Testis (tissue), 3 donors: ENCODE data around the gene BCO2. TPM values are rescaled to one million over a fixed set of nuclear protein-coding genes. Genes with fewer than 3 reads are reported as not detected.

Experiments
- DNase-seq: peaks from one replicate; pipeline ENCODE4 v3.0.0-alpha.2; 2019
- H3K27ac ChIP-seq, 2 donors: fragments of 200-600 bp; sonication (generic); one replicate each; pipeline ENCODE4 v1.5.1; 2019
- H3K27me3 ChIP-seq: fragments of 200-600 bp; sonication (generic); one replicate; pipeline ENCODE4 v1.5.1; 2019
- H3K36me3 ChIP-seq: fragments of 200-600 bp; sonication (generic); one replicate; pipeline ENCODE4 v1.5.1; 2017; ENCODE audit warnings: low read depth; ENCODE audit errors: missing control alignments
- H3K4me1 ChIP-seq: fragments of 200-600 bp; sonication (generic); one replicate; pipeline ENCODE4 v1.5.1; 2019
- H3K4me3 ChIP-seq, 2 donors: fragments of 200-600 bp; sonication (generic); one replicate each; pipeline ENCODE4 v1.5.1; 2017 to 2019
- H3K9me3 ChIP-seq: fragments of 200-600 bp; sonication (generic); one replicate; pipeline ENCODE4 v1.5.1; 2017
- CTCF ChIP-seq, 3 experiments: fragments of 450-650 bp in 2 of 3; fragments of 200-600 bp in 1 of 3; sonication (generic) in 1 of 3; IDR thresholded peaks; one replicate each; pipeline ENCODE4 v1.5.1; 2016 to 2019; ENCODE audit warnings: antibody characterized with exemption in 3 of 3, mild to moderate bottlenecking in 2 of 3, moderate library complexity in 1 of 3
- POLR2A ChIP-seq: fragments of 450-650 bp; IDR thresholded peaks from one replicate; pipeline ENCODE4 v1.6.1; 2017; ENCODE audit warnings: antibody characterized with exemption, mild to moderate bottlenecking, moderate library complexity
- WGBS, 2 donors: methylation state at CpG; one replicate each; pipeline ENCODE4 v1.1.5; 2018; 5-methylcytosine and 5-hydroxymethylcytosine counted together
- intact Hi-C: fragments of 100-400 bp; cut with DNase I; formaldehyde crosslinking; loops from one replicate; pipeline ENCODE4 v1.15.1; 2023; ENCODE audit warnings: low total_unique reads
- polyA plus RNA-seq: library from polyadenylated mRNA; stranded (reverse); fragments of 350-450 nt; fragmentation: Illumina TruSeq; extraction: RNeasy Lipid Tissue Mini Kit (QIAGEN cat#74804); gene quantifications from one replicate; pipeline ENCODE4 v1.2.3, GENCODE V29; 2014; ENCODE audit warnings: low read depth, low replicate concordance; ENCODE audit not compliant: insufficient read depth
- total RNA-seq, 2 donors: library from RNA; depleted of rRNA; stranded (reverse); fragments of >200 nt; gene quantifications; one replicate each; pipeline ENCODE4 v1.2.3, GENCODE V29; 2016

Gene BCO2
- total and polyA plus RNA-seq, 3 donors from 2014 or later: 10.2 to 11.0 (median 10.4) TPM

GRCh38 chr11:112178428-112178827 is 3.1 kb downstream of the BCO2 start:
- intact Hi-C loops: no loop called here
- H3K4me1 ChIP-seq: peaks cover 3% of the 10 kb centered on the region
- no peak overlapping the region for H3K4me3 ChIP-seq
- no peak overlapping the region for H3K27ac ChIP-seq
- no peak for DNase-seq
- H3K27me3 ChIP-seq: no peaks in the 10 kb centered on the region
- TF ChIP-seq CTCF (IDR thresholded peaks at IDR 0.05): no peak
- no peak for TF ChIP-seq POLR2A
- 97 to 100% methylated on average over 1 of the region's 1 CpG for whole genome bisulfite sequencing, 2 donors
- no peaks in the 10 kb centered on the region for H3K36me3 ChIP-seq
- no peaks in the 10 kb centered on the region for H3K9me3 ChIP-seq

GRCh38 chr11:112178936-112179335 is 3.6 kb downstream of the BCO2 start:
- H3K27me3 ChIP-seq: no peaks in the 10 kb centered on the region
- peaks cover 3% of the 10 kb centered on the region for H3K4me1 ChIP-seq
- no peak overlapping the region for H3K27ac ChIP-seq
- H3K36me3 ChIP-seq: no peaks in the 10 kb centered on the region
- DNase-seq: no peak
- no peak for TF ChIP-seq POLR2A
- no peak for TF ChIP-seq CTCF (IDR thresholded peaks at IDR 0.05)
- intact Hi-C loops: no loop called here
- H3K9me3 ChIP-seq: no peaks in the 10 kb centered on the region
- WGBS, 2 donors: 87 to 94% methylated on average over 3 of the region's 3 CpGs
- H3K4me3 ChIP-seq: no peak overlapping the region

GRCh38 chr11:112179601-112180000 is 4.3 kb downstream of the BCO2 start:
- no peak overlapping the region for H3K4me3 ChIP-seq
- no peaks in the 10 kb centered on the region for H3K27me3 ChIP-seq
- H3K36me3 ChIP-seq: no peaks in the 10 kb centered on the region
- H3K4me1 ChIP-seq: peaks cover 3% of the 10 kb centered on the region
- H3K27ac ChIP-seq: no peak overlapping the region
- DNase-seq: no peak
- intact Hi-C loops: no loop called here
- TF ChIP-seq CTCF (IDR thresholded peaks at IDR 0.05): no peak
- no peak for TF ChIP-seq POLR2A
- no peaks in the 10 kb centered on the region for H3K9me3 ChIP-seq

DNA sequence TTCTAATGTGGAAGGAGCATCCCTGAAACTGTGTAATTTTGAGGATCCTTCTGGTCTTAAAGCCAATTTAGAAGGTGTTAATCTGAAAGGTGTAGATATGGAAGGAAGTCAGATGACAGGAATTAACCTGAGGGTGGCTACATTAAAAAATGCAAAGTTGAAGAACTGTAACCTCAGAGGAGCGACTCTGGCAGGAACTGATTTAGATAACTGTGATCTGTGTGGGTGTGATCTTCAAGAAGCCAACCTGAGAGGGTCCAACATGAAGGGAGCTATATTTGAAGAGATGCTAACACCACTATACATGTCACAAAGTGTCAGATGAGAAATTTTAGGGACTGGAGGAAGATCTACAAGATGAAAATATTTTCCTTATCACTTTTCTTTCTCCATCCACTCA is 7.6 kb downstream of the BCO2 start:
- TF ChIP-seq POLR2A (no peak), CTCF (IDR thresholded peaks at IDR 0.05) (no peak)
- no peak for DNase-seq
- intact Hi-C loops: no loop called here
- Histone ChIP-seq H3K4me3 (no peak overlapping the region), H3K27me3 (no peaks in the 10 kb centered on the region), H3K36me3 (no peaks in the 10 kb centered on the region), H3K9me3 (no peaks in the 10 kb centered on the region), H3K27ac (no peak overlapping the region), H3K4me1 (no peaks in the 10 kb centered on the region)
- 80 to 81% methylated on average over 1 of the region's 1 CpG for WGBS, 2 donors

DNA sequence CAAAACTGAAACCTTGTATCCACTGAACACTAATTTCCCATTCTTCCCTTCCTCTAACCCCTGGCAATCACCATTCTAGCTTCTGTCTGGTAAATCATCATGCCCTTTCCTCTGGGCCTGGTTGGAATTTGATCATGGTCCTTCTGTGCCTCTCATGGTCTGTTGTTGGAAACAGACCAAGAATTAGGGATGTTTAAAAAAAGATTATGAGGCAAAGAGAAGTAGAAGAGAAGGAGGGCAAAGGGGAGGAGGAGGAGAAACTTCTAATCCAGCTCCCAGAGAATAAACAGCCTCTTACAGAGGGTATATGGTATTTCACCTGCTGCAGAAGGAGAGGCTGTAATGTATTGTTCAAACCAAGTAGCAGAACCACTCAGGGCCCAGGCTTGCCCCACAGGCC is 10.6 kb downstream of the BCO2 start:
- no peaks in the 10 kb centered on the region for H3K4me1 ChIP-seq
- TF ChIP-seq POLR2A: no peak
- TF ChIP-seq CTCF (IDR thresholded peaks at IDR 0.05): no peak
- no peaks in the 10 kb centered on the region for H3K9me3 ChIP-seq
- no peak for DNase-seq
- no peak overlapping the region for H3K4me3 ChIP-seq
- intact Hi-C loops: no loop called here
- H3K27ac ChIP-seq: no peak overlapping the region
- no peaks in the 10 kb centered on the region for H3K27me3 ChIP-seq
- H3K36me3 ChIP-seq: no peaks in the 10 kb centered on the region
